Natural killer cell (primary cell): ENCODE data around the gene TTC28. TPM values are rescaled to one million over a fixed set of nuclear protein-coding genes. Genes with fewer than 3 reads are reported as not detected.
"Not testable (repeated sequence)": the region's sequence is repeated elsewhere in the genome, so short reads cannot be mapped to it uniquely, and the experiment has no call there.

Experiments
- ATAC-seq, 3 donors: fragments of 150-1000 bp in 2 of 3; fragments of 200-7000 bp in 1 of 3; cut with Tn5 transposase; 1 replicate in 1 of 3; 2 replicates in 2 of 3; pipeline ENCODE4 v1.10.0; 2021; ENCODE audit warnings: mild to moderate bottlenecking in 2 of 3, moderate library complexity in 2 of 3
- DNase-seq, 2 donors: peaks; one replicate each; pipeline versions ENCODE4 v3.0.0 to v3.0.0-alpha.2; 2013 to 2021; ENCODE audit warnings: mixed read lengths in 1 of 2
- H3K27ac ChIP-seq: one replicate; pipeline ENCODE4 v1.5.1; 2013; ENCODE audit warnings: mild to moderate bottlenecking, low read length
- H3K27me3 ChIP-seq: one replicate; pipeline ENCODE4 v1.6.1; 2013; ENCODE audit warnings: low read length; ENCODE audit not compliant: control insufficient read depth, insufficient read depth
- H3K36me3 ChIP-seq: one replicate; pipeline ENCODE4 v1.6.1; 2013; ENCODE audit warnings: low read length; ENCODE audit not compliant: control insufficient read depth, insufficient read depth
- H3K4me1 ChIP-seq: one replicate; pipeline ENCODE4 v1.6.1; 2013; ENCODE audit warnings: low read length; ENCODE audit not compliant: control insufficient read depth, insufficient read depth
- H3K4me3 ChIP-seq: one replicate; pipeline ENCODE4 v1.5.1; 2013; ENCODE audit warnings: low read length
- H3K9me3 ChIP-seq: one replicate; pipeline ENCODE4 v1.6.1; 2013; ENCODE audit warnings: low read length; ENCODE audit not compliant: control insufficient read depth, insufficient read depth
- H3K27ac Mint-ChIP-seq, 2 donors: one replicate each; pipeline ENCODE4 v1.8.0; 2022; ENCODE audit warnings: mild to moderate bottlenecking in 2 of 2, mixed read lengths in 2 of 2, moderate library complexity in 1 of 2
- H3K27me3 Mint-ChIP-seq, 2 donors: one replicate each; pipeline ENCODE4 v1.8.0; 2022; ENCODE audit warnings: low read depth in 2 of 2, mixed read lengths in 2 of 2
- H3K36me3 Mint-ChIP-seq: one replicate; pipeline ENCODE4 v1.8.0; 2022; ENCODE audit warnings: mixed read lengths
- H3K4me1 Mint-ChIP-seq, 2 donors: one replicate each; pipeline ENCODE4 v1.8.0; 2022; ENCODE audit warnings: mixed read lengths in 2 of 2
- H3K4me3 Mint-ChIP-seq: one replicate; pipeline ENCODE4 v1.8.0; 2022; ENCODE audit warnings: mild to moderate bottlenecking, moderate library complexity, mixed read lengths
- H3K9me3 Mint-ChIP-seq, 2 donors: one replicate each; pipeline ENCODE4 v1.8.0; 2022; ENCODE audit warnings: mixed read lengths in 2 of 2
- CTCF ChIP-seq: fragments of 200-600 bp; IDR thresholded peaks from one replicate; pipeline ENCODE4 v1.8.0; 2022; ENCODE audit warnings: antibody characterized with exemption
- WGBS: methylation state at CpG from one replicate; pipeline ENCODE4 v1.1.7; 2013; ENCODE audit warnings: missing lambda C conversion rate; ENCODE audit not compliant: insufficient coverage; 5-methylcytosine and 5-hydroxymethylcytosine counted together
- intact Hi-C: fragments of 100-400 bp; cut with micrococcal nuclease; formaldehyde crosslinking; loops from one replicate; pipeline ENCODE4 v1.14.2; 2022
- total RNA-seq, 4 donors: library from RNA; stranded (reverse); fragments of 120-200 nt in 1 of 4; gene quantifications; one replicate each; pipeline versions ENCODE4 v1.2.3 to v1.2.4, GENCODE V29; 2013 to 2022

The TTC28 gene
- total RNA-seq, 3 donors from 2014 or later (not counting 1 experiment from before 2014, with no cell fraction given) = 4.1 to 10.0 (median 8.6) TPM

GRCh38 chr22:28563636-28564035, 116.0 kb downstream of the TTC28 start:
- H3K27ac Mint-ChIP-seq = no peak overlapping the region
- DNase-seq = no peak
- H3K4me1 Mint-ChIP-seq = no peaks in the 10 kb centered on the region
- no peak for TF ChIP-seq CTCF
- no peaks in the 10 kb centered on the region for H3K4me1 ChIP-seq
- no peaks in the 10 kb centered on the region for H3K9me3 ChIP-seq
- no CpG with 5 or more reads among the region's 2 CpGs for WGBS
- intact Hi-C loops = no loop called here
- H3K36me3 ChIP-seq = no peaks in the 10 kb centered on the region
- H3K36me3 Mint-ChIP-seq = no peaks in the 10 kb centered on the region
- H3K27me3 Mint-ChIP-seq = peaks cover 18 to 26% of the 10 kb centered on the region in 2 donors
- H3K27me3 ChIP-seq = no peaks in the 10 kb centered on the region
- H3K9me3 Mint-ChIP-seq = no peaks in the 10 kb centered on the region
- no peak overlapping the region for H3K4me3 ChIP-seq
- no peak for ATAC-seq
- H3K27ac ChIP-seq = no peak overlapping the region
- H3K4me3 Mint-ChIP-seq = no peak overlapping the region

- intact Hi-C loops = no loop called here
- H3K9me3 ChIP-seq = no peaks in the 10 kb centered on the region
- Mint-ChIP-seq H3K4me3 (no peak overlapping the region), H3K36me3 (no peaks in the 10 kb centered on the region), H3K4me1 (no peaks in the 10 kb centered on the region), H3K9me3 (no peaks in the 10 kb centered on the region), H3K27me3 (peaks cover 15 to 18% of the 10 kb centered on the region in 2 donors), H3K27ac (no peak overlapping the region)
- no peaks in the 10 kb centered on the region for H3K4me1 ChIP-seq
- H3K4me3 ChIP-seq = no peak overlapping the region
- TF ChIP-seq CTCF = no peak
- H3K27ac ChIP-seq = no peak overlapping the region
- DNase-seq = no peak
- peaks cover under 1% of the 10 kb centered on the region for H3K27me3 ChIP-seq
- WGBS = no CpG with 5 or more reads among the region's 1 CpG
- no peak for ATAC-seq
- H3K36me3 ChIP-seq = no peaks in the 10 kb centered on the region
Measured at GRCh38 chr22:28562324-28562723, 117.3 kb downstream of the TTC28 start.

GRCh38 chr22:28560743-28561101, 118.9 kb downstream of the TTC28 start:
- not testable (repeated sequence) for H3K4me3 ChIP-seq

GRCh38 chr22:28560046-28560742, 119.4 kb downstream of the TTC28 start:
- no peak for TF ChIP-seq CTCF
- no peaks in the 10 kb centered on the region for H3K4me1 Mint-ChIP-seq
- peaks cover 5 to 16% of the 10 kb centered on the region in 2 donors for H3K27me3 Mint-ChIP-seq
- Histone ChIP-seq H3K36me3 (no peaks in the 10 kb centered on the region), H3K27me3 (peaks cover 2% of the 10 kb centered on the region), H3K9me3 (no peaks in the 10 kb centered on the region), H3K27ac (no peak overlapping the region), H3K4me1 (no peaks in the 10 kb centered on the region), H3K4me3 (no peak overlapping the region)
- no peaks in the 10 kb centered on the region for H3K9me3 Mint-ChIP-seq
- intact Hi-C loops = no loop called here
- H3K4me3 Mint-ChIP-seq = no peak overlapping the region
- ATAC-seq (no peak), DNase-seq (no peak)
- no peaks in the 10 kb centered on the region for H3K36me3 Mint-ChIP-seq
- WGBS = 93% methylated on average over 2 of the region's 2 CpGs
- H3K27ac Mint-ChIP-seq = no peak overlapping the region

More at GRCh38 chr22:28560743-28561101, 118.9 kb downstream of the TTC28 start:
- H3K9me3 Mint-ChIP-seq, intact Hi-C loops, H3K4me1 ChIP-seq, H3K36me3 ChIP-seq, H3K36me3 Mint-ChIP-seq, DNase-seq, ATAC-seq, H3K27ac Mint-ChIP-seq, H3K27ac ChIP-seq, H3K27me3 ChIP-seq, H3K9me3 ChIP-seq, H3K4me3 Mint-ChIP-seq, H3K4me1 Mint-ChIP-seq: not testable (repeated sequence)
- peaks cover 5 to 16% of the 10 kb centered on the region in 2 donors for H3K27me3 Mint-ChIP-seq
- 90% methylated on average over 3 of the region's 5 CpGs for WGBS
